HG02571 (cell line): ENCODE data around the gene LTB4R.
A peak's percentile ranks its signal among the peaks of the same experiment; 100 is the strongest.

Source experiments
- ATAC-seq: cut with Tn5 transposase; IDR thresholded peaks from one replicate; pipeline ENCODE4 v1.9.1; 2021; ENCODE audit warnings: mild to moderate bottlenecking, moderate library complexity; ENCODE audit not compliant: unreplicated experiment

LTB4R gene

GRCh38 chr14:24366721-24367513, 55.6 kb downstream of the LTB4R start:
- ATAC-seq, result peak; percentile 57
